Amygdala (tissue), 56 donors: ENCODE data around the gene TSACC.
"Not testable (repeated sequence)": the region's sequence is repeated elsewhere in the genome, so short reads cannot be mapped to it uniquely, and the experiment has no call there.

Experiments used
- DNase-seq, 56 donors: peaks; one replicate each; lab custom pipeline; 2025; lab: John Stamatoyannopoulos, UW

TSACC gene

DNA sequence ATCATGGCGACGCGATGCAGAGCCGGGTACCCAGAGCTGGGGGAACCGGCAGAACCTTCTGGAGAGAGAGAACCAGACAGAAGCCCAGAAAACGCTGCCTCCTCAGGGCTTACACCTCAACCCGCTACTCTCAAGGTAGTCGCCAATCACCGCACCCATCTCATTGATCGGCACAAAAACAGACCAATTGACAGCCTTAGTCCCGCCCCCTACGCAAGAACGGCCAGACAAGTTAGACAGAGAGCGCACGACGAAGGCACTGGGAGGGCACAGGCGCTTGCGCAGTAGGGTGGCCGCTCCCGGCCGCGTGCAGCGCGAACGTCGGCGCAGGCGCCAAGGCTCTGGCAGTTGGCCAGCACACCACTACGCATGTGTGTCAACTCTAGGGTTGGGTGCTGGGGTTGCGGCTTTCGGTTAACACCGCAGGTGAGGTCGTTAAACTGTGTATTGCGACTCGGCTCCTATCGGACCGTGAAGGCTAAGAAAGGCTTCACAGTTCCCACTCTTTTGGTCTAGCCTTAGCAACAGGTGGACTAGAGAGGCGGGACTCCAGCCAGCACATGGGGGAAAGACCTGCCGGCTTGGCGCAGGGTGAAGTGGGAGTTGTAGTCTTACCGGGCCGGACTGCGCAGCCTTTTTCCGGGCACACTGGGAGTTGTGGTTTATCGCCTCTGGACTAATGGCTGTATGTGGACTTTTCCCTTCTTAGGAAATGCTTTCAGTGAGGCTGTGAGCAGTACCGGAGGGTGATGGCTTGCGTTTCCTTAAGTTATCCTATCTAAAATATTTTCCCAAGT is at the start of gene TSACC, which contains the start of gene CCT3:
Gene TSACC, plus strand, starts transcription at position 347 of the 797 bp plus-strand sequence. CDS start 1,232 bp downstream, outside the sequence.
Gene CCT3, minus strand, starts transcription at position 113 of the 797 bp plus-strand sequence. Its CDS starts 108 bp downstream, at position 5.
- DNase-seq: peak; percentile 80 to 100 (median 98)

DNA sequence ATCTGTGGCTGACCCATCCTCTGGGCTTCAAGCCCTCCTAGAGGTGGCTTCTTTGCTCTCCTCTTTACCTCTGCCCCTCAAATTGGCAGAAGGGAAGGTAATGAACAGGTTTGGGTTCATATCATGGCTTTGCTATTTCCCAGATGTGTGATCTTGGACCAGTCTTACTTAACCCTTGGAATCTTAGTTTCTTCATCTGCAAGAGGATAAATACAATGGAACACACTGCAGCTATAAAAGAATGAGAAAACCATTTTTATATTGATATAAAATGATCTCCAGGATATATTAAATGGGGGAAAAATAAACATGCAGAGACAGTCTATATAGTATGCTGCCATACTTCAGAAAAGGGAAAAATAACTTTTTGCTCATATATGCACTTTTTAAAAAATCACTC is 48.5 kb upstream of the TSACC start:
- DNase-seq: no peak

DNA sequence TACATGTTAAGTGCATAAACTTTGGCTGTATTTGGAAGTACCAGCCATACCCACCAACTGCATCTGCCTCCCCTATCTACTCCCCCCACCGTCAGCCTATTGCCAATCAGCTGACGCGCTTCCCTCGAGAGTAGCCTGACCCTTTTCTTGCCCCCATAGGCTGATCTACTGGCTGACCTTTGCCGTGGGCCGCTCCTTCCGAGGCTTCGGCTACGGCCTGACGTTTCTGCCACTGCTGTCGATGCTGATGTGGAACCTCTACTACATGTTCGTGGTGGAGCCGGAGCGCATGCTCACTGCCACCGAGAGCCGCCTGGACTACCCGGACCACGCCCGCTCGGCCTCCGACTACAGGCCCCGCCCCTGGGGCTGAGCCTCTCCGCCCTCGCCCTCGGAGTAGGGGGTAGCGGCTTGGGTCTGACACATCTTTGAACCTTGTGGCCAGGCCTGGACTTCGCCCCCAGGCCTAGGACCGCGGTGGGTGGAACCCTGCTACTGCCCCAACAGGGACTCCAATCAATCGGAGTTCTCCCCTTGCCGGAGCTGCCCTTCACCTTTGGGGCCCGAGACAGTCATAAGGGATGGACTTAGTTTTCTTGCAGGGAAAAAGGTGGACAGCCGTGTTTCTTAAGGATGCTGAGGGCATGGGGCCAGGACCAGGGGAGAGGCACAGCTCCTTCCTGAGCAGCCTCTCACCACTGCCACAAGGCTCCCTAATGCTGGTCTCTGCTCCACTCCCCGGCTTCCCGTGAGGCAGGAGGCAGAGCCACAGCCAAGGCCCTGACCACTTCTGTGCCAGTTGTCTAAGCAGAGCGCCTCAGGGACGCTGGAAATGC is 46.9 kb upstream of the TSACC start:
- peak; percentile 15 to 89 (median 72) for DNase-seq

DNA sequence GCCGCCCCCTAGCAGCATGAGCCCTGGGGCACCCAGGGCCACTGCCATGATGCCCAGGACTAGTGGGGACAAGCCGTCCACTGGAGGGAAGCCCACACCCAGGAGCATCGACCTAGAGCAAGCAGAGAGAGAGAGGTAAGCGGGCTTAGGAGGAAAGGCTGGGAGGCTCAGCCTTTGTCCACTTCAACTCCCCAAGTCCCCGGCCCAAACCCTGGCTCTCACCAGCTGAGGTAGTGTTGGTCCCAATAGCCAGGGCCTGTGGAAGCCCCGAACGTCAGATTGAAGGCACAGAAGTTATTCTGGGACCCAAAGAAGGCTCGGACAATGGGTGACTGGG is 45.3 kb upstream of the TSACC start:
- DNase-seq: no peak

DNA sequence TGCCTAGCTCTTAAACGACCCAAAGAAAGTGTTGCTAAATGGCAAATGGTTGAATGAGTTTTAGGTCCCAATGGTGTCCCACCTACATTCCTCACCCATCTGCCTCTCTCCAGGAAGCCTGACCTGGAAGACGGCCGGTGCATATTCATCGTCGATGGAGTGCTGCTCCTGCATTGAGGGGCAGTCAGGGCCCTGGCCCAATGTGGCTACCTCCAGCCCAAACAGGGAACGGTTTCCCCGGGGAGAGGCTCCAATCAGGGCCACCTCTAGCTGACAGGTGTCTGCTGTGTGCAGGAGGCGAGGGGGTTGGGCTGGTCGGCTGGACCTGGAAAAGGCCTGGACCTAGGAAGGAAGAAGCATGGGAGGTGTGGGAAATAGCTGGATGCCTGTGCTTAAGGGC is 44.4 kb upstream of the TSACC start:
- DNase-seq: no peak

DNA sequence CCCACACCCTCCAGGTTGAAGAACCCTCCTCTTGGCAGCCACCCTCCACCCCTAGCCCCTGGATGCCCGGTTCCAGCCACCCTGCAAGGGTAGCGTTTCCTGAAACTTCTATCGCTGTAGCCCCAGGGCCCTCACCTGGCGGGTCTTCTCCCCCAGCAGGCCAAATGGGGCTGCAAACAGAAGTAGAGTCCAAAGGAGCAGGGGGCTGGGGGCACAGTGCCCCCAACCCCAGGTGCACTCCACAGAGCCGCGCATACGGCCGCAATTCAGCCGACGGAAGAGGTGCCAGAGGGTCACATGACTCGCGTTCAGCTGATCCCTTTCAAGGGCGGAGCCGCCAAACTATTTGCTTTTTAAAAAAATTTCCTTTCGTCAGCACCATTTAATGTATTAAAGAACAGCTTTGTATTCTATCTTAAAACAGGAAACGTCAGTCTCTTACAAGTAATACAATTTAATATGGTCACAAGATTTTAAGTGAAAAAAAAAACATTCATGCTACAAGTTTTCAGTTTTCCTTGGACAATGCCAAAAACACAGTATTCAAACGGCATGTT is 42.9 kb upstream of the TSACC start, which contains the start of gene GLMP:
Gene GLMP, minus strand, starts transcription at position 289 of the 557 bp plus-strand sequence. Its CDS starts 34 bp downstream, at position 255.
- peak in 41 of 56 donors; percentile 2 to 76 (median 41) for DNase-seq

DNA sequence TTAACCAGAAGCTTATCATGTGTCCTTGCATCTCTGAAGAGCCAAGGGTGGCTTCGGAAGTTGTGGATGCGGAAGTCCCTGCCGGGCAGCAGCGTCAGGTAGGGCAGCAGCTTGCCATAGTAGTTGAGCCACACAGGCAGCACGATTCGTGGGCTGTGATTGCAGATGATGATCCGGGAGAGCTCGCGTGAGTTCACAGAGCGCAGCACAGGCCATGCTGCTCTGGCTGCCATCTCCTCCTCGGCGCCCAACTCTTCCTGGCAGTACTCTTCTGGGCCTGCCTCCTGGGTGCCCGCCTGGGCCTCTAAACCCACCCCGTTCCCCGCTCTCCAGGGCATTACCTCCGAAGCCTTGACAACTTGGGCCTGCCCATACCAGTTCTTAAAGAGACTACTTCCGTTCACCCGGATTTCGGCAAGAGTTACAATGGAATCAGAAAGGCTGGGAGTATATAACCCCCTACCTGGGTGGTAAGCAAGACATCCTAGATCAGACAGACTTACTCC is 39.4 kb upstream of the TSACC start, which contains the start of gene VHLL:
Gene VHLL, minus strand, starts transcription at position 456 of the 506 bp plus-strand sequence. Its CDS starts 118 bp downstream, at position 338.
- DNase-seq: no peak

DNA sequence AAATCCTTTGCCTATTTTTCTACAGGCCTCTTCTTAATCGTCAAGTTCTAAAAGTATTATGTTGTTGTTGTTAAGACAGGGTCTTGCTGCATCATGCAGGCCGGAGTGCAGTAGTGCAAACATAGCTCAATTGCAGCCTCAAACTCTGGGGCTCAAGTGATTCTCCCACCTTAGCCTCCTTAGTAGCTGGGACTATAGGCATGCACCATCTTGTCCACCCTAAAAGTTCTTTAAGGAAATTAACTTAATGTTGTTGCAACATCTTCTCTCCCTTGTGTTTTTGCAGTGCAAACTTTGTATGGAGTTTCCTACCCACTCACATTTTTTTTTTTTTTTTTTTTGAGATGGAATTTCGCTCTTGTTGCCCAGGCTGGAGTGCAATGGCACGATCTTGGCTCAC is 35.1 kb upstream of the TSACC start:
- no peak for DNase-seq

DNA sequence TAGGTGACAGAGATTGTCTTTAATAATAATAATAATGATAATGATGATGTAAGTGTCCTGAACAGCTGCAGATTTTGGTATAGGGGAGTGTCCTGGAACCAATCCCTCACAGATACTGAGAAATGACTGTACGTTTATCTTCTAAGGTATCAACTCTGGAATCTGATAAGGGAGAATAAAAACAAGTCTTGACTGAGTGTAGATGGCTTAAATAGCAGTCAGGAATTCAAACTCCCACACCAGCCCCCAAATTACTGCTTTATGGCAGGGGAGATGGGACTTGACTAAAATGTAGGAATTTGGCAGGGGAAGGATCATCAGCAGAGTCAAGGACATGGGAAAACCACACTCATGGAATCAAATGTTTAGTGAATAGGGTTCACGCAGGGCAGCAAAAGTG is 33.1 kb upstream of the TSACC start:
- DNase-seq: no peak

DNA sequence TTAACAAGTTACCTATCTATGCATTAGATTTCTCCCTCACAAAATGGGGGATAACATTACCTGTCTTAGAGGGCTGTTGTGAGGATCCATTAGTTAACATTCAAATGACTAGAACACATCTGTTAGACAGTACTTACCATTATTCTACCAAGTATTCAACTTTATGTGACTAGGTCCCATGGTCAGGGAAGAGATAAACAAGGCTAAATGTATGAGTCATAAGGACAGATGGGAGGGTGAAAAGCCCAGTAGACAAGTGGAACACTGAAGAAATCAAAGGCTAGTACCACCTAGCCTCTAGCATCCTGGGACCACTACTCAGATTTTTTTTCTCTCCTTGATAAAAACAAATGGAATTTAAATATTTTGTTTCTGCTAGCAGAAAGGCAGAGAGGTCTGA is 30.2 kb upstream of the TSACC start:
- no peak for DNase-seq

DNA sequence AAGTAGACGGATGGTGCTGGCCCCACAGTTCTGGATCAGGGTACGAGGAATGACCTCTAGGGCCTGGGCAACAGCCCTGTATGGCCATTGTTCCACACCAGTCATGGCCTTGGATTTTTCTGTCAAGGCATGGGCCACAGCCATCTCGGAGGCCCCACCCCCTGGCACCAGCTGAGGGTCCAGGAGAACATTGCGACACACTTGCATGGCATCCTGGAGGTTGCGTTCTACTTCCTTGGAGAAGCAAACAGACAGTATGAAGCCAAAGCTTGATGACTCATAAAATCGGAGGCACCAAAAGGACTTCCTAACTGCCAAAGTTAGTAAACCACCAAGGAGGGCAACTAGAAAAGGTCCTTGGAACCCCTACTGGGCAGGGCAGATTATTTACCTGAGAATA is 27.4 kb upstream of the TSACC start:
- DNase-seq: no peak

DNA sequence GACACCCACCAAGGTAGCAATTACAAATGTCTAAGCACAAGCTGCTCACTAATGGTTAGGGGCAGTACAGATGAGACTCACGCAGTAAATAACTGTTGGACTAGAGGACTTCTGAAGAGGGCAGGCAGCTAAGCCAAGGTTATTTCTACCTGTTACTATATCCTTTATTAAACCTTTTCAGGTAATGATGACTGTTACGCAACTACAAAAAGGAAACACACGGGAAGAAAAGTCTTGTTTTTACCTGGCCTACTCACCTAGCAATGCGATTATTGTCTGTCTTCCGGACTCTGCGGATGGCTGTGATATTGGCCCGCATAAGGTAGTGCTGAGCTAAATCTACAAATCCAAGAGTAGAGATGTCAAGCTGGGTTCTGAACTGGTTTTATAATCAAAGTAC is 21.4 kb upstream of the TSACC start:
- no peak for DNase-seq

DNA sequence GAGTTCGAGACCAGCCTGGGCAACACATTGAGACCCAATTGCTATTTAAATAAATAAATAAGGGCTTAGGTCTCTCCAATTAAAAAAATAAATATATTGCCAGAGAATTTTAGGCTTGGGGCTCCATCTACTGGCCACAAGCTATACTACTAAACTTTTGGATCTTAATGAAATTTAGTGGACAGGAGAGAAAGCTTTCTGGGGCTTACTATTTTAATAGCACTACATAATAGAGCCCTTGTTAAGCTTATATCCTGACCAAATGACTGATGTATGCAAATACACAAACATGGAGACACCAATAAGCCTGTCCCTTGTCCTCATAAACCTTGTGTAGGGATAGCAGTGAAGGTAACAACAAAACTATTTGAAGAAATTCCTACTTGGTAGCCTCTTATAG is 18.7 kb upstream of the TSACC start:
- DNase-seq: peak in 1 of 56 donors; percentile 27

DNA sequence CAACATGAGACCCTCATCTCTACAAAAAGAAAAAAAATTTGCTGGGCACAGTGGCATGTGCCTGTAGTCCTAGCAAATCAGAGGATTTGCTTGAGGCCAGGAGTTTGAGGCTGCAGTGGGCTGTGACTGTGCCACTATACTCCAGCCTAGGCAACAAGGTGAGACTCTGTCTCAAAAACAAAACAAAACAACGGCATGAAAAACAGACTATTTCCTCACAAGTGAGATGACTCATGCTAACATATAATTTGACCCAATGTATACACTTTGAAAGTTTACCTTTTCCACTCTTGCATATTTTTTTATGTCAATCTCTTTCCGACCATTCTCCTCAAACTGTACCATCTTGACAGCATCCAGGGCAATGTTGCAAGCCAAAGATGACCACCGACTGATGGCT is 17.8 kb upstream of the TSACC start:
- DNase-seq: no peak

DNA sequence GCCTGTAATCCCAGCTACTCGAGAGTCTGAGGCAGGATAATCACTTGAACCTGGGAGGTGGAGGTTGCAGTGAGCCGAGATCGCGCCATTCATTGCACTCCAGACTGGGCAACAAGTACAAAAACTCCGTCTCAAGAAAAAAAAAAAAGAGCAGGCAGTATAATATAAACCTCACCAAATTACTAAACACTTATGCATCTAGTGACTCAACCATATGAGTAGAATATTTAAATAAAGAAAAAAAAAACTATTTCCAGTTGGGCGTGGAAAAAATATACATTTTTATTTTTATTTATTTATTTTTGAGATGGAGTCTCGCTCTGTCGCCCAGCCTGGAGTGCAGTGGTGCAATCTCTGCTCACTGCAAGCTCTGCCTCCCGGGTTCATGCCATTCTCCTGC is 15.1 kb upstream of the TSACC start:
- not testable (repeated sequence) for DNase-seq

DNA sequence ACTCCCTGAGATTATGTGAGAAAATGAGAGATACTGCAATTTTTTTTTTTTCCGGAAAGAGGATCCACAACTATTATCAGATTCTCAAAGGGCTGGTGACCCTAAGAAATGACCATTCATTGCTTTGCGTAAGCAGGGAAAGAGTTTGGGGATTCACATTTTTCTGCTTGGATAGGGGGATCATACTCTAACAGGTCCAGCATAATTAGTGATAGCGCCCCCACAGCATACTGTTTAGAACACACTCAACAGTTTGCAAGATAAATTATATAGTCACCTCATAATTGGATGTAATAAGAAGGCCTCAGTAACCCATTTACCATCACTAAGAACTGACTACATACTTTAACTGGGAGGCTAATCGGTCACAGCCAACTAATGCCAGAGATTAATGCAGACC is 2.1 kb upstream of the TSACC start:
- no peak for DNase-seq

DNA sequence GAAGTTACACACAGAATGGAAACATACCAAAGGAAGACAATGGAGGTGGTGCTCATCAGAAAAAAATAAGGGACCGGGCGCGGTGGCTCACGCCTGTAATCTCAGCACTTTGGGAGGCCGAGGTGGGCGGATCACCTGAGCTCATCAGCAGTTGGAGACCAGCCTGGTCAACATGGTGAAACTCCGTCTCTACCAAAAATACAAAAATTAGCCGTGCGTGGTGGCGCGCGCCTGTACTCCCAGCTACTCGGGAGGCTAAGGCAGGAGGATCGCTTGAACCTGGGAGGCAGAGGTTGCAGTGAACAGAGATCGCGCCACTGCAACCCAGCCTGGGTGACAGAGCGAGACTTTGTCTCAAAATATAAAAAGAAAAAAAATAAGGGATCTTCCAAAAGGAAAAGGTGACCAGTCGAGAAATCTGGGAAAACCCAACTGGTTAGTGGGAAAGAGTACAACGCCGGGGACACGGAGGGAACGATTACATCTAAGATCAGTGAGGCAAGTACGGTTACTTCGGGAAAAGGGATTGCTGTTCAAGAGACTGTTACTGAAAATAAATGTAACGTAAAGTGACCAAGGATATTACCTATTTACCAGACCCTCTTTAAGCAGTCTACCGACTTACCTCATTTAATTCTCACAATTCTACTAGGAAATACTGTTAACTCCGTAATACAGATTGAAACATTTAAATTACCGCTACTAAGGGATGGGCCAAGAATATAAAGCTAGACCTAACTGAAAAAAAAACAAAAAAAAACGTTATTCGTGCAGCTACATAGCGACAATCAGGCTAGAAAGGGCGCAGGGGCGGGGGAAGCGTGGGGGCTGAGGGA is 1.1 kb upstream of the TSACC start:
- DNase-seq: no peak

DNA sequence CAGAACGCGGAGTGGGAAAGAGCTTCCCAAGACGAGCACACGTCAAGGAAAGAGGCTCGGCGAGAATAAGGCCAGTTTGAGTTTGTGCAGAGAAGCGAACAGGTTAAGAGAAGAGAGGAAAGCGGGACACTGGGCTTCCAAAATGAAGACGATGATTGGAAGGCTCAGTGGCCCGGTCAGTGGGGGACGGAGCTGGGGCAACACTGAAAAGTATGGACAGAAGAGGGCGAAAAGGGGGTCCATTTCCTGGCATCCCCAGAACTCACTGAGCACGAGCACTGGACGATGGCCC is 492 bp upstream of the TSACC start:
- DNase-seq: peak in 2 of 56 donors; percentile 14 to 28

DNA sequence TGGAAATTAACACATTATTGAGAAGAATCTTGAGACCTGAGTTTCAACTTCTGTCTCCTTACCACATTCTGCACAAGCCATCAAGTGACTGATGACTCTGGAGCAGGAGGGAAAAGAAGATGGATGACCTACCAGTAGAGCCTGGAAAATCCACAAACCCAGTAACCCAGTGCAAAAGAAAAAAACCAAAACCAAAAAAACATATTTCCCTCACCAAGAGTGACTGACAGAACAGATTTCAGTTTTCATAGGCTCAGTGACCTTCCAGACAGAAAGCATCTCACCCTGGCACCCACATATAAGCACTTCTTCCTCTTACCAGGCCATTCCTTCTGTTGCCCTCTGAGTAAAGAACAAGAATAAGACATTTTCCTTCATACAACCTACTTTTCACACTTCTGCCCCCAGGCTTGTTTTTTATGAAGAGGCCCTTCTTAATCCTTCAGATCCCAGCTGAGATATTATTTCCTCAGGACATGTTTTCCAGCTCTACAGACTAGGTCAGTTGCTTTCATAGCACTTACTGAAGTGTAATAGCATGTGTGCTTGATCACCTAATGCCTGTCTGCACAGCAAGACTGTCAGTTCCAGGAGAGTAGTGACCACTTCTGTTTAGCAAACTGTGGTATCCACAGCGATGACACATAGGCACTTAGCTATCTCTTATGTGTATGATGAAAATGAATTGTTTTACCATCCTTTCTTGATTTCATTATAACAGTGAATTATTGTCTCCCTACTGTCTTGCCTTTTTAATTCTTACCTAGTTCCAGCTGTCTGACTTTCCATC is 4.0 kb downstream of the TSACC start:
- DNase-seq: no peak
